SU-DHL-6 (cell line): Measurements from ENCODE around the gene CYP2A13.
"Not testable (repeated sequence)": the region's sequence is repeated elsewhere in the genome, so short reads cannot be mapped to it uniquely, and the experiment has no call there.

ENCODE experiments used
- H2AFZ ChIP-seq: fragments of 200-600 bp; sonication (generic); 2 replicates; pipeline ENCODE4 v1.6.1; 2014; ENCODE audit warnings: low read depth, mild to moderate bottlenecking, moderate library complexity, mixed read lengths, antibody characterized with exemption, low read length; ENCODE audit not compliant: severe bottlenecking
- H3F3A ChIP-seq: fragments of 200-600 bp; shearing (Covaris generic); 2 replicates; pipeline ENCODE4 v1.6.0; 2016; ENCODE audit warnings: antibody characterized with exemption, mild to moderate bottlenecking; ENCODE audit not compliant: insufficient read depth
- H3K27ac ChIP-seq: fragments of 200-600 bp; sonication (generic); 2 replicates; pipeline ENCODE4 v1.5.1; 2016; ENCODE audit warnings: low read depth, mild to moderate bottlenecking, low read length, moderate library complexity, mixed read lengths
- H3K27me3 ChIP-seq: fragments of 200-600 bp; sonication (generic), shearing (Covaris generic); 2 replicates; pipeline ENCODE4 v1.6.0; 2014; ENCODE audit warnings: mild to moderate bottlenecking, low read length
- H3K36me3 ChIP-seq: fragments of 200-600 bp; sonication (generic); 2 replicates; pipeline ENCODE4 v1.6.1; 2014; ENCODE audit warnings: mild to moderate bottlenecking, low read length, mixed read lengths
- H3K4me2 ChIP-seq: fragments of 300-600, 200-600 bp; shearing (Covaris generic), sonication (generic); 2 replicates; pipeline ENCODE4 v1.6.0; 2014; ENCODE audit warnings: low read length, low read depth, mild to moderate bottlenecking; ENCODE audit not compliant: poor library complexity, severe bottlenecking
- H3K4me3 ChIP-seq: fragments of 200-600 bp; sonication (generic); 2 replicates; pipeline ENCODE4 v1.5.1; 2014; ENCODE audit warnings: antibody characterized with exemption, low read length, mild to moderate bottlenecking, mixed read lengths; ENCODE audit not compliant: insufficient read depth, poor library complexity, severe bottlenecking
- H3K79me2 ChIP-seq: fragments of 200-600 bp; sonication (generic); 2 replicates; pipeline ENCODE4 v1.6.1; 2014; ENCODE audit warnings: mild to moderate bottlenecking, low read length, moderate library complexity; ENCODE audit not compliant: insufficient read depth
- H3K9ac ChIP-seq: fragments of 200-600 bp; sonication (generic); 2 replicates; pipeline ENCODE4 v1.7.0; 2014; ENCODE audit warnings: mild to moderate bottlenecking, low read length
- H3K9me2 ChIP-seq: fragments of 200-600 bp; sonication (generic); replicated peaks from 2 replicates; pipeline ENCODE4 v1.6.1; 2014; ENCODE audit warnings: low read length; ENCODE audit not compliant: insufficient read depth
- H3K9me3 ChIP-seq: fragments of 200-600 bp; sonication (generic); 2 replicates; pipeline ENCODE4 v1.6.1; 2014; ENCODE audit warnings: low read length, mixed read lengths; ENCODE audit not compliant: insufficient read depth
- H4K20me1 ChIP-seq: fragments of 200-600 bp; sonication (generic); 2 replicates; pipeline ENCODE4 v1.6.1; 2014; ENCODE audit warnings: low read depth, mild to moderate bottlenecking, antibody characterized with exemption, low read length, moderate library complexity, mixed read lengths
- CTCF ChIP-seq: fragments of 200-600 bp; sonication (generic); IDR thresholded peaks from one replicate; pipeline ENCODE4 v1.5.1; 2017; ENCODE audit warnings: antibody characterized with exemption, mild to moderate bottlenecking, low read length, moderate library complexity; ENCODE audit not compliant: insufficient read depth, poor library complexity, severe bottlenecking
- EZH2phosphoT487 ChIP-seq: fragments of 200-600 bp; sonication (generic), shearing (Covaris generic); conservative IDR thresholded peaks from 2 replicates; pipeline ENCODE4 v1.6.1; 2018; ENCODE audit warnings: mild to moderate bottlenecking, antibody characterized with exemption, low read length, moderate library complexity, mixed read lengths

Gene CYP2A13

GRCh38 chr19:41123716-41124294, 35.6 kb downstream of the CYP2A13 start:
- H3K4me2 ChIP-seq = no peak overlapping the region
- no peaks in the 10 kb centered on the region for H3K27me3 ChIP-seq
- H3K36me3 ChIP-seq = no peaks in the 10 kb centered on the region
- H3K27ac ChIP-seq = no peak overlapping the region
- TF ChIP-seq EZH2phosphoT487 (no peak), CTCF (no peak)
- no peaks in the 10 kb centered on the region for H3F3A ChIP-seq
- H3K9me2 ChIP-seq = no peaks in the 10 kb centered on the region
- H3K9ac ChIP-seq = no peak overlapping the region
- no peaks in the 10 kb centered on the region for H3K9me3 ChIP-seq
- H3K79me2 ChIP-seq = no peaks in the 10 kb centered on the region
- no peaks in the 10 kb centered on the region for H4K20me1 ChIP-seq
- no peak overlapping the region for H2AFZ ChIP-seq
- H3K4me3 ChIP-seq = no peak overlapping the region

GRCh38 chr19:41126765-41127203, 38.5 kb downstream of the CYP2A13 start:
- H3K9me2 ChIP-seq, H3K9me3 ChIP-seq, H3K27ac ChIP-seq, H3K27me3 ChIP-seq, H4K20me1 ChIP-seq, H3K79me2 ChIP-seq, H3K4me2 ChIP-seq, H3K9ac ChIP-seq, H3K4me3 ChIP-seq, H3K36me3 ChIP-seq, H2AFZ ChIP-seq, H3F3A ChIP-seq: not testable (repeated sequence)
- TF ChIP-seq CTCF = peak; percentile 49

GRCh38 chr19:41127362-41127761, 39.1 kb downstream of the CYP2A13 start:
- not testable (repeated sequence) for H3K9ac ChIP-seq

GRCh38 chr19:41127801-41128300, 39.6 kb downstream of the CYP2A13 start:
- not testable (repeated sequence) for H3K27ac ChIP-seq

More at GRCh38 chr19:41127362-41127761, 39.1 kb downstream of the CYP2A13 start:
- not testable (repeated sequence) for H2AFZ ChIP-seq, H3K79me2 ChIP-seq, H3K9me2 ChIP-seq, H3K4me2 ChIP-seq, H3F3A ChIP-seq, H3K9me3 ChIP-seq, H4K20me1 ChIP-seq, H3K4me3 ChIP-seq, H3K27me3 ChIP-seq, H3K27ac ChIP-seq, H3K36me3 ChIP-seq

More at GRCh38 chr19:41127801-41128300, 39.6 kb downstream of the CYP2A13 start:
- H3K4me3 ChIP-seq, H3K9me2 ChIP-seq, H3K36me3 ChIP-seq, H3F3A ChIP-seq, H3K4me2 ChIP-seq, H2AFZ ChIP-seq, H4K20me1 ChIP-seq, H3K79me2 ChIP-seq, H3K9me3 ChIP-seq, H3K27me3 ChIP-seq, H3K9ac ChIP-seq: not testable (repeated sequence)
